ENCODE results near the gene ZNF160.
A peak's percentile ranks its signal among the peaks of the same experiment; 100 is the strongest.
"Not testable (repeated sequence)": the region's sequence is repeated elsewhere in the genome, so short reads cannot be mapped to it uniquely, and the experiment has no call there.

The ZNF160 gene

GRCh38 chr19:53037101-53038097 lies 65.8 kb downstream of the ZNF160 start:
- TF ChIP-seq CTCF (IDR thresholded peaks at IDR 0.05): no peak
- H3K4me3 ChIP-seq: peak overlapping the region; percentile 52
- no peak overlapping the region for H3K27ac ChIP-seq
- no peak for DNase-seq (ENCODE audit: low spot score)

GRCh38 chr19:53034948-53035675 lies 68.1 kb downstream of the ZNF160 start:
- no peak for TF ChIP-seq CTCF (IDR thresholded peaks at IDR 0.05)
- H3K27ac ChIP-seq: no peak overlapping the region
- no peak for DNase-seq (ENCODE audit: low spot score)
- no peak overlapping the region for H3K4me3 ChIP-seq

GRCh38 chr19:53034054-53034453 lies 69.2 kb downstream of the ZNF160 start:
- H3K27ac ChIP-seq: no peak overlapping the region
- H3K4me3 ChIP-seq: no peak overlapping the region
- no peak for DNase-seq (ENCODE audit: low spot score)
- no peak for TF ChIP-seq CTCF (IDR thresholded peaks at IDR 0.05)

GRCh38 chr19:53028306-53028705 lies 74.9 kb downstream of the ZNF160 start:
- not testable (repeated sequence) for DNase-seq (ENCODE audit: low spot score); H3K4me3 ChIP-seq; H3K27ac ChIP-seq

- no peak for DNase-seq (ENCODE audit: low spot score)
- H3K27ac ChIP-seq: no peak overlapping the region
- TF ChIP-seq CTCF (IDR thresholded peaks at IDR 0.05): no peak
- H3K4me3 ChIP-seq: no peak overlapping the region
Measured at GRCh38 chr19:53019684-53020083, 83.5 kb downstream of the ZNF160 start.
